ENCODE results near the gene DCLK2. TPM values are rescaled to one million over a fixed set of nuclear protein-coding genes. Genes with fewer than 3 reads are reported as not detected.

Gene DCLK2
- total and polyA plus RNA-seq, 2 of the 8 experiments (the other 6 are each of a cell fraction or from before 2014, with no cell fraction given) = 0.32 to 0.37 TPM

GRCh38 chr4:150160473-150160872, 82.2 kb downstream of the DCLK2 start (continued):
- no peak for TF ChIP-seq CHD7 (IDR thresholded peaks at IDR 0.05; ENCODE audit: insufficient replicate concordance, low read length)
- TF ChIP-seq HDAC2 (IDR thresholded peaks at IDR 0.05; ENCODE audit: borderline replicate concordance in 1 of 2, low read depth in 2 of 2, low read length in 2 of 2) = no peak
- TF ChIP-seq FOSL1 (IDR thresholded peaks at IDR 0.05; ENCODE audit: insufficient read depth, low read depth, low read length) = no peak
- TF ChIP-seq RBBP5 (IDR thresholded peaks at IDR 0.05; ENCODE audit: borderline replicate concordance, low read depth, low read length) = no peak
- no peak for TF ChIP-seq ASH2L (IDR thresholded peaks at IDR 0.05; ENCODE audit: low read length)
- no peak for TF ChIP-seq RXRA (IDR thresholded peaks at IDR 0.05; ENCODE audit: insufficient read depth, low read depth, low read length)
- TF ChIP-seq EZH2 (IDR thresholded peaks at IDR 0.05; ENCODE audit: low read depth, low read length, severe bottlenecking) = no peak
- no peak for TF ChIP-seq SRF (IDR thresholded peaks at IDR 0.05; ENCODE audit: low read depth, low read length)
- TF ChIP-seq SP4 (IDR thresholded peaks at IDR 0.05; ENCODE audit: low read length) = no peak
- no peak for TF ChIP-seq SIX5 (IDR thresholded peaks at IDR 0.05; ENCODE audit: low read depth, low read length)
- TF ChIP-seq EGR1 (IDR thresholded peaks at IDR 0.05; ENCODE audit: borderline replicate concordance, low read depth, low read length) = no peak
- no peak for TF ChIP-seq ZNF274 (IDR thresholded peaks at IDR 0.05; ENCODE audit: borderline replicate concordance, extremely low read depth, low read length)
